HL-60 (cell line): ENCODE measurements around the gene SFXN5.

Experiments
- DNase-seq, 2 experiments: peaks; one replicate each; pipeline ENCODE4 v3.0.0-alpha.2; 2010 to 2020; ENCODE audit warnings: low read depth in 1 of 2, low spot score in 1 of 2
- H3K27ac ChIP-seq: fragments of 250-450 bp; sonication (Bioruptor Pico); replicated peaks from 2 replicates; pipeline ENCODE4 v1.5.1; 2020; ENCODE audit warnings: mild to moderate bottlenecking, moderate library complexity
- H3K27me3 ChIP-seq: fragments of 250-450 bp; sonication (Bioruptor Pico); 2 replicates; pipeline ENCODE4 v1.5.1; 2021; ENCODE audit warnings: mild to moderate bottlenecking, moderate library complexity; ENCODE audit not compliant: insufficient read depth, poor library complexity, severe bottlenecking
- H3K4me3 ChIP-seq: replicated peaks from 2 replicates; pipeline ENCODE4 v1.5.1; 2011; ENCODE audit warnings: mild to moderate bottlenecking, control low read depth, low read length; ENCODE audit not compliant: insufficient read depth
- GABPA ChIP-seq: IDR thresholded peaks from 2 replicates; pipeline ENCODE4 v1.6.1; 2012; ENCODE audit warnings: low read depth
- POLR2AphosphoS5 ChIP-seq: IDR thresholded peaks from 2 replicates; pipeline ENCODE4 v1.6.1; 2012; ENCODE audit warnings: low read depth
- SPI1 ChIP-seq: IDR thresholded peaks from 2 replicates; pipeline ENCODE4 v1.6.1; 2012; ENCODE audit warnings: low read depth, mild to moderate bottlenecking, borderline replicate concordance
- TF ChIP-seq, protein P1 (sequence below): IDR thresholded peaks from one replicate; pipeline ENCODE4 v1.5.1; 2011; ENCODE audit warnings: low read length, control low read depth, inconsistent platforms; ENCODE audit not compliant: insufficient read depth
- TF ChIP-seq, protein P2 (sequence below): IDR thresholded peaks from 2 replicates; pipeline ENCODE4 v1.6.1; 2012; ENCODE audit warnings: low read depth; ENCODE audit not compliant: insufficient replicate concordance

Gene SFXN5

GRCh38 chr2:72944804-72945449, 126.6 kb downstream of the SFXN5 start:
- TF ChIP-seq SPI1 (no peak), GABPA (no peak), POLR2AphosphoS5 (no peak)
- TF ChIP-seq, protein P1, sequence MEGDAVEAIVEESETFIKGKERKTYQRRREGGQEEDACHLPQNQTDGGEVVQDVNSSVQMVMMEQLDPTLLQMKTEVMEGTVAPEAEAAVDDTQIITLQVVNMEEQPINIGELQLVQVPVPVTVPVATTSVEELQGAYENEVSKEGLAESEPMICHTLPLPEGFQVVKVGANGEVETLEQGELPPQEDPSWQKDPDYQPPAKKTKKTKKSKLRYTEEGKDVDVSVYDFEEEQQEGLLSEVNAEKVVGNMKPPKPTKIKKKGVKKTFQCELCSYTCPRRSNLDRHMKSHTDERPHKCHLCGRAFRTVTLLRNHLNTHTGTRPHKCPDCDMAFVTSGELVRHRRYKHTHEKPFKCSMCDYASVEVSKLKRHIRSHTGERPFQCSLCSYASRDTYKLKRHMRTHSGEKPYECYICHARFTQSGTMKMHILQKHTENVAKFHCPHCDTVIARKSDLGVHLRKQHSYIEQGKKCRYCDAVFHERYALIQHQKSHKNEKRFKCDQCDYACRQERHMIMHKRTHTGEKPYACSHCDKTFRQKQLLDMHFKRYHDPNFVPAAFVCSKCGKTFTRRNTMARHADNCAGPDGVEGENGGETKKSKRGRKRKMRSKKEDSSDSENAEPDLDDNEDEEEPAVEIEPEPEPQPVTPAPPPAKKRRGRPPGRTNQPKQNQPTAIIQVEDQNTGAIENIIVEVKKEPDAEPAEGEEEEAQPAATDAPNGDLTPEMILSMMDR, result no peak
- TF ChIP-seq, protein P2, sequence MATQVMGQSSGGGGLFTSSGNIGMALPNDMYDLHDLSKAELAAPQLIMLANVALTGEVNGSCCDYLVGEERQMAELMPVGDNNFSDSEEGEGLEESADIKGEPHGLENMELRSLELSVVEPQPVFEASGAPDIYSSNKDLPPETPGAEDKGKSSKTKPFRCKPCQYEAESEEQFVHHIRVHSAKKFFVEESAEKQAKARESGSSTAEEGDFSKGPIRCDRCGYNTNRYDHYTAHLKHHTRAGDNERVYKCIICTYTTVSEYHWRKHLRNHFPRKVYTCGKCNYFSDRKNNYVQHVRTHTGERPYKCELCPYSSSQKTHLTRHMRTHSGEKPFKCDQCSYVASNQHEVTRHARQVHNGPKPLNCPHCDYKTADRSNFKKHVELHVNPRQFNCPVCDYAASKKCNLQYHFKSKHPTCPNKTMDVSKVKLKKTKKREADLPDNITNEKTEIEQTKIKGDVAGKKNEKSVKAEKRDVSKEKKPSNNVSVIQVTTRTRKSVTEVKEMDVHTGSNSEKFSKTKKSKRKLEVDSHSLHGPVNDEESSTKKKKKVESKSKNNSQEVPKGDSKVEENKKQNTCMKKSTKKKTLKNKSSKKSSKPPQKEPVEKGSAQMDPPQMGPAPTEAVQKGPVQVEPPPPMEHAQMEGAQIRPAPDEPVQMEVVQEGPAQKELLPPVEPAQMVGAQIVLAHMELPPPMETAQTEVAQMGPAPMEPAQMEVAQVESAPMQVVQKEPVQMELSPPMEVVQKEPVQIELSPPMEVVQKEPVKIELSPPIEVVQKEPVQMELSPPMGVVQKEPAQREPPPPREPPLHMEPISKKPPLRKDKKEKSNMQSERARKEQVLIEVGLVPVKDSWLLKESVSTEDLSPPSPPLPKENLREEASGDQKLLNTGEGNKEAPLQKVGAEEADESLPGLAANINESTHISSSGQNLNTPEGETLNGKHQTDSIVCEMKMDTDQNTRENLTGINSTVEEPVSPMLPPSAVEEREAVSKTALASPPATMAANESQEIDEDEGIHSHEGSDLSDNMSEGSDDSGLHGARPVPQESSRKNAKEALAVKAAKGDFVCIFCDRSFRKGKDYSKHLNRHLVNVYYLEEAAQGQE, result no peak
- Histone ChIP-seq H3K27me3 (no peaks in the 10 kb centered on the region), H3K4me3 (no peak overlapping the region), H3K27ac (no peak overlapping the region)
- no peak for DNase-seq

GRCh38 chr2:72943540-72944395, 127.7 kb downstream of the SFXN5 start:
- no peak for DNase-seq
- TF ChIP-seq GABPA (no peak), POLR2AphosphoS5 (no peak), SPI1 (no peak)
- TF ChIP-seq, protein P2, result no peak
- TF ChIP-seq, protein P1, result no peak
- no peaks in the 10 kb centered on the region for H3K27me3 ChIP-seq
- H3K4me3 ChIP-seq, result no peak overlapping the region
- no peak overlapping the region for H3K27ac ChIP-seq

GRCh38 chr2:72942881-72943418, 128.6 kb downstream of the SFXN5 start:
- Histone ChIP-seq H3K4me3 (no peak overlapping the region), H3K27me3 (no peaks in the 10 kb centered on the region), H3K27ac (no peak overlapping the region)
- no peak for DNase-seq
- TF ChIP-seq, protein P2, result no peak
- TF ChIP-seq GABPA (no peak), SPI1 (no peak), POLR2AphosphoS5 (no peak)
- TF ChIP-seq, protein P1, result no peak
